HepG2 (cell line): Measurements from ENCODE around the gene SHC1. TPM values are rescaled to one million over a fixed set of nuclear protein-coding genes. Genes with fewer than 3 reads are reported as not detected.

ENCODE experiments used
- CERS6 ChIP-seq: sonication (generic); formaldehyde crosslinking; IDR thresholded peaks from 2 replicates; pipeline ENCODE4 v1.5.0; 2020; ENCODE audit warnings: missing genetic modification reagents
- HOXA9 ChIP-seq: sonication (generic); formaldehyde crosslinking; IDR thresholded peaks from 2 replicates; pipeline ENCODE4 v1.8.1; 2022; ENCODE audit warnings: missing genetic modification reagents, mild to moderate bottlenecking, moderate library complexity, borderline replicate concordance
- IRX3 ChIP-seq: sonication (generic); formaldehyde crosslinking; IDR thresholded peaks from 2 replicates; pipeline ENCODE4 v1.8.1; 2023; ENCODE audit warnings: mild to moderate bottlenecking, low read depth, missing genetic modification reagents, borderline replicate concordance
- KIAA2018 ChIP-seq: sonication (generic); formaldehyde crosslinking; IDR thresholded peaks from 2 replicates; pipeline ENCODE4 v1.5.0; 2020; ENCODE audit warnings: mild to moderate bottlenecking, missing genetic modification reagents, borderline replicate concordance
- NFE2L1 ChIP-seq: sonication (generic); formaldehyde crosslinking; IDR thresholded peaks from 2 replicates; pipeline ENCODE4 v1.4.0; 2020; ENCODE audit warnings: missing genetic modification reagents, mild to moderate bottlenecking, borderline replicate concordance
- SRSF1 ChIP-seq: fragments of 200-400 bp; formaldehyde crosslinking; optimal IDR thresholded peaks from 2 replicates; pipeline ENCODE3; 2017; ENCODE audit warnings: mild to moderate bottlenecking, low read depth, low read length, moderate library complexity
- XRCC5 ChIP-seq: fragments of 200-400 bp; formaldehyde crosslinking; optimal IDR thresholded peaks from 2 replicates; pipeline ENCODE3; 2017; ENCODE audit warnings: mild to moderate bottlenecking, low read length
- ZBTB3 ChIP-seq: sonication (generic); formaldehyde crosslinking; IDR thresholded peaks from 2 replicates; pipeline ENCODE4 v1.4.0; 2020; ENCODE audit warnings: low read depth, mild to moderate bottlenecking, moderate library complexity, missing genetic modification reagents, borderline replicate concordance
- ZBTB8A ChIP-seq: sonication (generic); formaldehyde crosslinking; IDR thresholded peaks from 2 replicates; pipeline ENCODE4 v1.4.0; 2020; ENCODE audit warnings: mild to moderate bottlenecking, low read depth, missing genetic modification reagents, borderline replicate concordance
- ZNF335 ChIP-seq: sonication (generic); formaldehyde crosslinking; IDR thresholded peaks from 2 replicates; pipeline ENCODE4 v1.4.0; 2020; ENCODE audit warnings: missing genetic modification reagents
- ZNF646 ChIP-seq: sonication (generic); formaldehyde crosslinking; IDR thresholded peaks from 2 replicates; pipeline ENCODE4 v1.9.0; 2021; ENCODE audit warnings: mild to moderate bottlenecking, missing genetic modification reagents
- ZNF781 ChIP-seq: sonication (generic); formaldehyde crosslinking; IDR thresholded peaks from 2 replicates; pipeline ENCODE4 v1.5.1; 2020; ENCODE audit warnings: borderline replicate concordance, mild to moderate bottlenecking, missing genetic modification reagents; ENCODE audit errors: not compliant biosample characterization
- ZNF792 ChIP-seq: IDR thresholded peaks from 2 replicates; pipeline ENCODE4 v1.6.1; 2016
- polyA plus RNA-seq, 8 experiments: library from polyadenylated mRNA; depleted of rRNA in 3 of 8; stranded (reverse) in 7 of 8; unstranded in 1 of 8; fragments of >200 nt; fragmentation: Illumina TruSeq in 4 of 8; extraction: Trizol in 4 of 8; gene quantifications; 2 replicates each; pipeline versions ENCODE4 v1.2.1 to v1.2.3, GENCODE V29; 2011 to 2016; ENCODE audit warnings: low read depth in 4 of 8, missing spikeins in 1 of 8, mixed read lengths in 1 of 8; ENCODE audit not compliant: insufficient read depth in 1 of 8
- total RNA-seq, 5 experiments: library from RNA; depleted of rRNA; stranded (reverse); fragments of >200 nt; fragmentation: Illumina TruSeq; extraction: Trizol; gene quantifications; 2 replicates each; pipeline ENCODE4 v1.2.3, GENCODE V29; 2016; ENCODE audit warnings: low read depth in 1 of 5

SHC1 gene
- total and polyA plus RNA-seq, 2 of the 13 experiments (the other 11 are each of a cell fraction or from before 2014, with no cell fraction given), result 52.0 to 137 TPM

GRCh38 chr1:154982897-154983648, 12.5 kb upstream of the SHC1 start, which contains the start of gene FLAD1 (continued):
- TF ChIP-seq ZNF781 (no peak), ZBTB3 (CRISPR knock-in tag) (no peak), SRSF1 (no peak), IRX3 (peak; percentile 58; the same call in 1 of the 2 replicates), ZNF792 (CRISPR knock-in tag) (no peak), ZNF335 (CRISPR knock-in tag) (no peak), KIAA2018 (CRISPR knock-in tag) (no peak), ZNF646 (CRISPR knock-in tag) (no peak), HOXA9 (no peak), CERS6 (no peak), NFE2L1 (CRISPR knock-in tag) (no peak), XRCC5 (peak; percentile 59), ZBTB8A (no peak)
